Stimulated activated CD4-positive, alpha-beta T cell treated with anti-CD3 and anti-CD28 coated beads, Interleukin-4, amount 100 ng/mL, for 4 hours (primary cell): ENCODE results near the gene GPR152.
A peak's percentile ranks its signal among the peaks of the same experiment; 100 is the strongest.

Experiments used
- DNase-seq, 2 experiments: peaks; one replicate each; pipeline ENCODE4 v3.0.0-alpha.2; 2020

Gene GPR152

GRCh38 chr11:67464411-67465188 is 12.1 kb upstream of the GPR152 start:
- DNase-seq = peak; percentile 86 to 90

- no peak for DNase-seq
Measured at GRCh38 chr11:67463680-67464410, 11.3 kb upstream of the GPR152 start.

DNA sequence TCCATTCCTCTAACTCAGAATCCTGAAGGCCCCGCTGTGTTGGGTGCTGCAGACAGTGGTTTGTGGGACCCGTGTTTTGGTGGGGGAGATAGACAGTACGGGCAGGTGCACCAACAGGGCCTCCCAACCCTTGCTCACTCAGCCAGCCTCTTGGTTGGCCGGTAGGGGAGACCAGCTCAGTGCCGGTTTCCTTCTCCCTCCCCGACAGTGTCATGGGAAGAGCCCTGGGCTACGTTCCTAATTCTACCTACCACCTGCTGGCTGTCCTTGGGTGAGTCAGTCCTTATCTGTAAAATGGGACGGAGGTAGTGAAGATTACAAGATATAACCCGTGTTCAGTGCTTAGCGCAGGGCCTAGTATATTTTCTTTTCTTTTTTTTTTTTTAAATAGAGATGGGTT is 10.7 kb upstream of the GPR152 start:
- DNase-seq = no peak

DNA sequence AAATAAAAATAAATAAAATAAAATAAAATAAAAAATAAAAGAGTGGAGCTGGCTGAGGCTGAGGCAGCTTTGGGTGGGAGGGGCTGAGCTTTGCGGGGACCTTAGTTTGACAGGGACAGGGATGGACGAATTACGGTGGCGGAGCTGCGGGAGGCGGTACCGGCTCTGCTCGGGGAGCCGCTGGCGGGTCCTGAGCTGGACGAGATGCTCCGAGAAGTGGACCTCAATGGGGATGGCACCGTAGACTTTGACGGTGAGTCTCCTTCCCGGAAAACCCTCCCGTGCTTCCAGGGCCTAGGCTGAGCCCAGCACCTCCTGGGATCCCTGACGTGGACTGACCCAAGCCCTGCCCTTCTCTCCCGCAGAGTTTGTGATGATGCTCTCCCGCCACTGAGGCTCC is 5.7 kb upstream of the GPR152 start:
- DNase-seq = no peak

- DNase-seq = no peak
Measured at GRCh38 chr11:67457453-67457852, 4.9 kb upstream of the GPR152 start.

DNA sequence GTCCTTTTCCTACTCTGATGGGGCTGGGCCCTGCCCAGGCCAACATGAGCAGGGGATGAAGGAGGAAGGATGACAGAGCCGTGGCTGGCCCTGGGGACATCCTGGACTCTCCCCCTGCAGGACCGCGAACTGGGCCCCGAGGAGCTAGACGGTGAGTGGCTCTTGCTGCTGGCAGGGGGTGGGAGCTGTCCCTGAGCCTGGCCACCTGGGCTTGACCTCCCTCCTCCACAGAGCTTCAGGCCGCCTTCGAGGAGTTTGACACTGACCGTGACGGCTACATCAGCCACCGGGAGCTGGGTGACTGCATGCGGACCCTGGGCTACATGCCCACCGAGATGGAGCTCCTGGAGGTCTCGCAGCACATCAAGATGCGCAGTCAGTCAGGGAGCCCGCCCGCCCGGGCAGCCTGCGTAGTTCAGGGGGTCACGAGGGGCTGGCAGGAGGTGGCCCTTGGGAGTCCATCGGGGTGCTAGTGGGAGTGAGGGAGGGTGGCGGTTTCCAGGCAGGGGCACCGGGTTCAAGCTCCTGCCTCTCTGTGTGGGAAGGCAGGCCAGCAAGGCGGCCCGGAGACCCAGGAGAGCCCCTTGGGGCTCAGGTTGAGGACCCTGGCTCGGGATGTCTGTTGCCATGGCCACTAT is 3.7 kb upstream of the GPR152 start:
- DNase-seq = no peak

- no peak for DNase-seq
Measured at GRCh38 chr11:67455054-67455453, 2.5 kb upstream of the GPR152 start, which contains the start of gene CABP4. Gene CABP4 (plus strand): TSS chr11:67455354. CDS start chr11:67455424, 70 bp downstream.

DNA sequence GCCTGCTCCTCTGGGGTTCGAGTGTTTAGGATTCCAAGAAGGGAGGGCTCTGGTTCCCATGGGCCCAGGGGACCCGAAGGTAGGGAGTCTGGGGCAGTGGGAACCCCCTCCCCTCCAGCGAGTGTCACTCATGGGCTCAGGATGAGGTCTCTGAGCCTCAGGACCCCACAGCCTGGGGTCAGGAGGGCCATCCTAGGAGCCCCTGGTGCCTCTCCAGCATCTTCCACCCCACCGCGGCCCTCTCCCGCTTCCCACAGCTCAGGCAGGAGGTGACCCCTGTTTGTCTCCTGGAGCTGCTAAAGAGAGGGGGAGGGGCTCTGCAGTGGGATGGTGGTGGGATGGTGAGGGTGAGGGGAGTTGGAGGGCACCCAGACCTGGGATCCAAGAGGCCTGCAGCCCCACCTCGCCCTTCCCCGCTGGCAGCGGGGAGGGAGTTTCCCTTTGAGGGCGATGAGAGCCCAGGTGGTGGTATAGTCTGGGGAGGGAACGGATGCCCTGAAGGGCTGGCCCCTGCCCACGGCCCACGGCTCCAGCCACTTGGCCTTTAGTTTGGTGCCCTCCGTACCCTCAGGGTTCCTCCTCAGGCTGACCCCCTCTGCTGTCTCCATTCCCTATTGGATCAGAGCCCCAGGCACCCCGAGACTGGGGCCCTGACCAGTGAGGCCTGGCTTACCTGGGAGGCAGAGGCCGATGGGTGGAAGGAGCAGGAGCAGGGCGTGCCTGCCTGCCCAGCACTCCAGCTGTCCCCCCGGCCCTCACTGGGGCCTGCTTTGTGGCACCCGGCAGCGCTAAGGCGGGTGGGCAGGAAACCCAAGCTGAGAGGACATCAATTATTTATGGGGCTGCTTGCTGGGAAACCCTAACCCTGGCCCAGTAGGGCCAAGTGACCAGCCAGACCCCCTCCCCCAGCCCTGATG is 1.5 kb upstream of the GPR152 start:
- no peak for DNase-seq

- DNase-seq = no peak
Measured at GRCh38 chr11:67451658-67451976, 912 bp downstream of the GPR152 start.

GRCh38 chr11:67450796-67451657 is 1.5 kb downstream of the GPR152 start:
- DNase-seq = no peak

DNA sequence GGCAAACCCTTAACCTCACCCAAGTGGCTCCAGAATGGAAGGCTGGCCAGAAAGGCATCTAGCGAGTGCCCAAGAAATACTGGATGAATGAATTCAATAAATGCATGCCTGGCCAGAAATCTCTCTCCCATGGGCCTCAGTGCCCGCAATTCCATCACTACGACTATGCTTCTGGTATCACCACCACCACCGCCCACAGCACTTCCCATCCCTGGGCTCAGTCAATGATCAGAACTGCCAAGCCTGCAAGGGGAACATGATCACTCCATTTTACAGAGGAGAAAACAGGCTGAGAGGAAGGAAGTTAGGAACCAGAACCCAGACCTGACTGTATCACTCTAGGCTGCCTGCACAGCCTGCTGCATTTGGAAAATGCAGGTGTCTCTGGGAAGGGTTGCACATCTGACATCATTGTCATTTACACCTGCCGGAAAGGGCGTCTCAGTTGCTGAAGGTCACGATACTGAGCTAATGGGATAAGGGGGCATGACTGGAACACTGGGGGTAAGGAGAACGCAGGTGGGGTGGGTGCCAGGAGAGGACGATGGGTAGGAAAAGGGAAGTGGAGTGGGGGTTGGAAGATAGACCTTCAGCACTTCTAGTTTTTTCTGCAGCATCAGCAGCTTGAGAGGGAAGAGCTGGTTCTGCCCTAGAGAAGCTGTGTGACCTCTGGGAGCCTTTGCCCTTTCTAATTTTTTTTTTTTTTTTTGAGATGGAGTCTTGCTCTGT is 3.2 kb downstream of the GPR152 start:
- DNase-seq = no peak

DNA sequence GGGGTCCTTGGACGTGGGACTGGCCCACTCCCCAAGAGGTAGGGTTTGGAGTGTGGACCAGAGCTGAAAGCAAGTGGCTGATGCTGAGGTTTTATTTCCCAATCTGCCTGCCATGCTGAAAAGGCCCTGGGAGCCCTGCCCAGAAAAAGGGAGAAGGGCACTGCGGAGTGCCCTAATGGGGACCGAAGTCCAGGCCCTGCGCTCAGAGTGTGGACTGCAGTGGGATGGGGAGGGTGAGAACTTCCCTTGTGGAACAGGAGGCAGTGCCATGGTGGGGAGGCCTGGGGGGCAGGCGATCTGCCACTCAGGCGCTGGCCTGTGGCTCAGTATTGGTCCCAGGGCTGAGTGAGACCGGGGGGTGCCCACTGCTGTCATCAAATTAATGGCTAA is 4.3 kb downstream of the GPR152 start:
- DNase-seq = no peak

DNA sequence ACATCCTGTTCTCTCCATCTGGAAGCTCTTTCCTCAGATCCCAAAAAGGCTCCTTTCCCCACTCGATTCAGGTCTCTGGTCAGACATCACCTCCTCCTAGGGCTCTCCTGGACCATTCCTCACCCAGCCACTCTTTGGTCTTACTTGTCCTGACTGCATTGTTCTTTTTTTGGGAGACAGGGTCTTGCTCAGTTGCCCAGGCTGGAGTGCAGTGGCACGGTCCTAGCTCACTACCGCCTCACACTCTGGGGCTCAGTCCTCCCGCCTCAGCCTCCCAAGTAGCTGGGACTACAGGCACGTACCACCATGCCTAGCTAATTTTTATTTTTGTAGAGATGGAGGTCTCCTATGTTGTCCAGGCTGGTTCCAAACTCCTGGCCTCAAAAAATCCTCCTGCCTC is 7.0 kb downstream of the GPR152 start:
- no peak for DNase-seq

DNA sequence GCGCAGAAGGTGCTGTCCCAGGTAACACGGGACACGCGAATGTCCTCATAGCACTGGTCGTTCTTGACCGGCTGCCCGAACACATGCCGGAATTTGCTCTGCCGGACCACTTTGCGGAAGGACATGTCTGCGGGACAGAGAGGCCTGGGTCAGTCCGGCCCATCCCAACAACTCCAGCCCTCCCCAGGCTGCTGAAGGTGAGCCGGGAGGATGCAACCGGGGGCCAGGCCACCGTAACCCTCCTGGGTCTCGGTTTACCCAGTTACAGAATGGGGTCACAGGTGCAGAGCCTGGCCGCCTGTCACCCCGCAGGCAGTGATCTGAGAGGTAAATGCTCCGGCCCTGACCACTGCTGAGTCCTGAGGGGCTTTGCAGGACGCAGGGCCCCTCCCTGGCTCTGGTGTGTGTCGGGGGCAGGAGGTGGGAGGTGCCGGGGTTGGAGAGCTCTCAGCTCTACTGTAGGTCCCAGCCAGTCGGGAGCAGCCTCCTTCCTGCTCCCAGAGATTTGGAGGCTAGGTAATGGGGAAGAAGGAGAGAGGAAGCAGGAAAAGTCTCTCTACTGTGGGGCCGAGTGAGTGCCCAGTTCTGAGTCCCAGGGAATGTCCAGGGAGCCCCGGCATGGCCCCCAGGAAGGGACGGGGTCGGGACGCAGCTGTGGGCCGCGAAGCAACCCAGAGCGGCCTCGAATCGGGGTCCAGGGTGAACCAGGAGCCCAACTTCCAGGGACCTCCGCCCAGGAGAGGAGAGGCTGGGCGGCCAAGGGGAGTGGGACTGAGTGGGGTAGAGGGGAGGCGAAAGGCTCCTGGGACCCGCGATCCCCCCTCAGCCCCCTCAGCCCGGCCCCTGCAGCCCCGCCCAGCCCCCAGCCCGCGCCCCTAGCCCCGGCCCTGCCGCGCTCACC is 9.8 kb downstream of the GPR152 start:
- no peak for DNase-seq

- no peak for DNase-seq
Measured at GRCh38 chr11:67441731-67442351, 10.7 kb downstream of the GPR152 start.

- DNase-seq = no peak
Measured at GRCh38 chr11:67441098-67441563, 11.4 kb downstream of the GPR152 start.

- no peak for DNase-seq
Measured at GRCh38 chr11:67440229-67441097, 12.1 kb downstream of the GPR152 start.
